ENCODE data around the gene H19.

The H19 gene

GRCh38 chr11:1988174-1988573, 9.5 kb downstream of the H19 start:
- Histone ChIP-seq H3K4me3 (ENCODE audit: low read depth in 1 of 5, low read length in 5 of 5) (no peak overlapping the region), H3K27ac (ENCODE audit: low read depth, low read length) (no peak overlapping the region), H3K4me1 (ENCODE audit: control insufficient read depth in 5 of 5, insufficient read depth in 5 of 5, low read length in 5 of 5) (no peaks in the 10 kb centered on the region), H3K36me3 (ENCODE audit: control insufficient read depth in 5 of 5, insufficient read depth in 5 of 5, low read length in 5 of 5) (no peaks in the 10 kb centered on the region), H3K9me3 (ENCODE audit: control insufficient read depth in 5 of 5, low read length in 5 of 5) (no peaks in the 10 kb centered on the region), H3K9ac (ENCODE audit: low read length in 5 of 5) (no peak overlapping the region), H3K27me3 (ENCODE audit: control insufficient read depth in 5 of 5, insufficient read depth in 4 of 5, low read length in 5 of 5) (no peaks in the 10 kb centered on the region)

- Histone ChIP-seq H3K27ac (ENCODE audit: low read depth, low read length) (no peak overlapping the region), H3K4me1 (ENCODE audit: control insufficient read depth in 5 of 5, insufficient read depth in 5 of 5, low read length in 5 of 5) (no peaks in the 10 kb centered on the region), H3K9me3 (ENCODE audit: control insufficient read depth in 5 of 5, low read length in 5 of 5) (no peaks in the 10 kb centered on the region), H3K36me3 (ENCODE audit: control insufficient read depth in 5 of 5, insufficient read depth in 5 of 5, low read length in 5 of 5) (no peaks in the 10 kb centered on the region), H3K4me3 (ENCODE audit: low read depth in 1 of 5, low read length in 5 of 5) (no peak overlapping the region), H3K27me3 (ENCODE audit: control insufficient read depth in 5 of 5, insufficient read depth in 4 of 5, low read length in 5 of 5) (no peaks in the 10 kb centered on the region), H3K9ac (ENCODE audit: low read length in 5 of 5) (no peak overlapping the region)
Measured at GRCh38 chr11:1987024-1987423, 10.6 kb downstream of the H19 start.

GRCh38 chr11:1983601-1983961, 14.1 kb downstream of the H19 start:
- H3K27me3 ChIP-seq (ENCODE audit: control insufficient read depth in 5 of 5, insufficient read depth in 4 of 5, low read length in 5 of 5) = no peaks in the 10 kb centered on the region

GRCh38 chr11:1982873-1983600, 14.6 kb downstream of the H19 start:
- Histone ChIP-seq H3K4me3 (ENCODE audit: low read depth in 1 of 5, low read length in 5 of 5) (no peak overlapping the region), H3K9me3 (ENCODE audit: control insufficient read depth in 5 of 5, low read length in 5 of 5) (no peaks in the 10 kb centered on the region), H3K4me1 (ENCODE audit: control insufficient read depth in 5 of 5, insufficient read depth in 5 of 5, low read length in 5 of 5) (no peaks in the 10 kb centered on the region), H3K27ac (ENCODE audit: low read depth, low read length) (no peak overlapping the region), H3K9ac (ENCODE audit: low read length in 5 of 5) (no peak overlapping the region), H3K27me3 (ENCODE audit: control insufficient read depth in 5 of 5, insufficient read depth in 4 of 5, low read length in 5 of 5) (no peaks in the 10 kb centered on the region), H3K36me3 (ENCODE audit: control insufficient read depth in 5 of 5, insufficient read depth in 5 of 5, low read length in 5 of 5) (no peaks in the 10 kb centered on the region)

More at GRCh38 chr11:1983601-1983961, 14.1 kb downstream of the H19 start:
- H3K4me3 ChIP-seq (ENCODE audit: low read depth in 1 of 5, low read length in 5 of 5) = no peak overlapping the region
- H3K9ac ChIP-seq (ENCODE audit: low read length in 5 of 5) = no peak overlapping the region
- H3K36me3 ChIP-seq (ENCODE audit: control insufficient read depth in 5 of 5, insufficient read depth in 5 of 5, low read length in 5 of 5) = no peaks in the 10 kb centered on the region
- no peaks in the 10 kb centered on the region for H3K4me1 ChIP-seq (ENCODE audit: control insufficient read depth in 5 of 5, insufficient read depth in 5 of 5, low read length in 5 of 5)
- no peaks in the 10 kb centered on the region for H3K9me3 ChIP-seq (ENCODE audit: control insufficient read depth in 5 of 5, low read length in 5 of 5)
- H3K27ac ChIP-seq (ENCODE audit: low read depth, low read length) = no peak overlapping the region

GRCh38 chr11:1979607-1980006, 18.0 kb downstream of the H19 start:
- Histone ChIP-seq H3K4me3 (ENCODE audit: low read depth in 1 of 5, low read length in 5 of 5) (no peak overlapping the region), H3K27me3 (ENCODE audit: control insufficient read depth in 5 of 5, insufficient read depth in 4 of 5, low read length in 5 of 5) (no peaks in the 10 kb centered on the region), H3K27ac (ENCODE audit: low read depth, low read length) (no peak overlapping the region), H3K36me3 (ENCODE audit: control insufficient read depth in 5 of 5, insufficient read depth in 5 of 5, low read length in 5 of 5) (no peaks in the 10 kb centered on the region), H3K4me1 (ENCODE audit: control insufficient read depth in 5 of 5, insufficient read depth in 5 of 5, low read length in 5 of 5) (no peaks in the 10 kb centered on the region), H3K9me3 (ENCODE audit: control insufficient read depth in 5 of 5, low read length in 5 of 5) (no peaks in the 10 kb centered on the region), H3K9ac (ENCODE audit: low read length in 5 of 5) (no peak overlapping the region)

- Histone ChIP-seq H3K4me1 (ENCODE audit: control insufficient read depth in 5 of 5, insufficient read depth in 5 of 5, low read length in 5 of 5) (no peaks in the 10 kb centered on the region), H3K36me3 (ENCODE audit: control insufficient read depth in 5 of 5, insufficient read depth in 5 of 5, low read length in 5 of 5) (no peaks in the 10 kb centered on the region), H3K27ac (ENCODE audit: low read depth, low read length) (no peak overlapping the region), H3K9me3 (ENCODE audit: control insufficient read depth in 5 of 5, low read length in 5 of 5) (no peaks in the 10 kb centered on the region), H3K4me3 (ENCODE audit: low read depth in 1 of 5, low read length in 5 of 5) (no peak overlapping the region), H3K27me3 (ENCODE audit: control insufficient read depth in 5 of 5, insufficient read depth in 4 of 5, low read length in 5 of 5) (no peaks in the 10 kb centered on the region), H3K9ac (ENCODE audit: low read length in 5 of 5) (no peak overlapping the region)
Measured at GRCh38 chr11:1978720-1979473, 18.7 kb downstream of the H19 start.

GRCh38 chr11:1975185-1975584, 22.5 kb downstream of the H19 start:
- Histone ChIP-seq H3K4me1 (ENCODE audit: control insufficient read depth in 5 of 5, insufficient read depth in 5 of 5, low read length in 5 of 5) (no peaks in the 10 kb centered on the region), H3K27ac (ENCODE audit: low read depth, low read length) (no peak overlapping the region), H3K27me3 (ENCODE audit: control insufficient read depth in 5 of 5, insufficient read depth in 4 of 5, low read length in 5 of 5) (no peaks in the 10 kb centered on the region), H3K36me3 (ENCODE audit: control insufficient read depth in 5 of 5, insufficient read depth in 5 of 5, low read length in 5 of 5) (no peaks in the 10 kb centered on the region), H3K9ac (ENCODE audit: low read length in 5 of 5) (no peak overlapping the region), H3K9me3 (ENCODE audit: control insufficient read depth in 5 of 5, low read length in 5 of 5) (no peaks in the 10 kb centered on the region), H3K4me3 (ENCODE audit: low read depth in 1 of 5, low read length in 5 of 5) (no peak overlapping the region)

- H3K27me3 ChIP-seq (ENCODE audit: control insufficient read depth in 5 of 5, insufficient read depth in 4 of 5, low read length in 5 of 5) = no peaks in the 10 kb centered on the region
- H3K4me1 ChIP-seq (ENCODE audit: control insufficient read depth in 5 of 5, insufficient read depth in 5 of 5, low read length in 5 of 5) = no peaks in the 10 kb centered on the region
- no peak overlapping the region for H3K9ac ChIP-seq (ENCODE audit: low read length in 5 of 5)
- no peaks in the 10 kb centered on the region for H3K9me3 ChIP-seq (ENCODE audit: control insufficient read depth in 5 of 5, low read length in 5 of 5)
- H3K27ac ChIP-seq (ENCODE audit: low read depth, low read length) = no peak overlapping the region
- no peak overlapping the region for H3K4me3 ChIP-seq (ENCODE audit: low read depth in 1 of 5, low read length in 5 of 5)
- H3K36me3 ChIP-seq (ENCODE audit: control insufficient read depth in 5 of 5, insufficient read depth in 5 of 5, low read length in 5 of 5) = no peaks in the 10 kb centered on the region
Measured at GRCh38 chr11:1970956-1971355, 26.7 kb downstream of the H19 start.

- no peak overlapping the region for H3K4me3 ChIP-seq (ENCODE audit: low read depth in 1 of 5, low read length in 5 of 5)
Measured at GRCh38 chr11:1969776-1970175, 27.9 kb downstream of the H19 start.

GRCh38 chr11:1969035-1969434, 28.6 kb downstream of the H19 start:
- Histone ChIP-seq H3K9me3 (ENCODE audit: control insufficient read depth in 5 of 5, low read length in 5 of 5) (no peaks in the 10 kb centered on the region), H3K4me1 (ENCODE audit: control insufficient read depth in 5 of 5, insufficient read depth in 5 of 5, low read length in 5 of 5) (no peaks in the 10 kb centered on the region), H3K27me3 (ENCODE audit: control insufficient read depth in 5 of 5, insufficient read depth in 4 of 5, low read length in 5 of 5) (no peaks in the 10 kb centered on the region), H3K27ac (ENCODE audit: low read depth, low read length) (no peak overlapping the region), H3K9ac (ENCODE audit: low read length in 5 of 5) (no peak overlapping the region), H3K4me3 (ENCODE audit: low read depth in 1 of 5, low read length in 5 of 5) (no peak overlapping the region), H3K36me3 (ENCODE audit: control insufficient read depth in 5 of 5, insufficient read depth in 5 of 5, low read length in 5 of 5) (no peaks in the 10 kb centered on the region)

More at GRCh38 chr11:1969776-1970175, 27.9 kb downstream of the H19 start:
- Histone ChIP-seq H3K27ac (ENCODE audit: low read depth, low read length) (no peak overlapping the region), H3K9me3 (ENCODE audit: control insufficient read depth in 5 of 5, low read length in 5 of 5) (no peaks in the 10 kb centered on the region), H3K9ac (ENCODE audit: low read length in 5 of 5) (no peak overlapping the region), H3K27me3 (ENCODE audit: control insufficient read depth in 5 of 5, insufficient read depth in 4 of 5, low read length in 5 of 5) (no peaks in the 10 kb centered on the region), H3K36me3 (ENCODE audit: control insufficient read depth in 5 of 5, insufficient read depth in 5 of 5, low read length in 5 of 5) (no peaks in the 10 kb centered on the region), H3K4me1 (ENCODE audit: control insufficient read depth in 5 of 5, insufficient read depth in 5 of 5, low read length in 5 of 5) (no peaks in the 10 kb centered on the region)
